Measurements from ENCODE around the gene ZNF32. TPM values are rescaled to one million over a fixed set of nuclear protein-coding genes. Genes with fewer than 3 reads are reported as not detected.
A peak's percentile ranks its signal among the peaks of the same experiment; 100 is the strongest.

Gene ZNF32
- total RNA-seq, 4 donors from 2014 or later = 54.8 to 77.7 (median 57.4) TPM

DNA sequence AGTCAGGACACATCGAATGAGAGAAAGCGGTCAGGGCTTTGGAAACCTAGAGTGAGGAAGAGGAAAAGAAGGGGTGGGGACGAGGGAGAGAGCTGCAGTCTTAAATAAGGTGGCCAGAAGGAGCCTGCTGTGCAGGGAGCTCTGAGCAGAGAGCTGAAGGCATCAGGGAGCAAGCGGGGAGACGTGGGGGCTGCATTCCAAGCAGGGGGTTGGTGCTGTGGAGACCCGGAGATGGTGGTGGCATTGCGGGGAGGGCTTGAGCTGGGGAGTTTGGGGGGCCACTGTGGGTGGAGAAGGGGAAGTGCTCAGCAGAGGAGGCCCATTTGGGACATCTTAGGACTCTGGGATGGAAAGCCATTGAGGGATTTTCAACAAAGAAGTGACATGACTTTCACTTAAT is 38.7 kb upstream of the ZNF32 start:
- intact Hi-C loops (cut with DNase I) = no loop called here
- TF ChIP-seq EP300 (IDR thresholded peaks at IDR 0.05) (no peak), POLR2A (IDR thresholded peaks at IDR 0.05; ENCODE audit: low read depth) (no peak), CTCF (IDR thresholded peaks at IDR 0.05) (no peak), POLR2AphosphoS5 (IDR thresholded peaks at IDR 0.05) (no peak)
- Histone ChIP-seq H3K27me3 (no peaks in the 10 kb centered on the region), H3K27ac (replicated peaks in 1 of 4) (no peak overlapping the region), H3K4me1 (peaks cover 22 to 29% (median 26%) of the 10 kb centered on the region in 4 donors), H3K4me3 (no peak overlapping the region), H3K9me3 (no peaks in the 10 kb centered on the region), H3K36me3 (no peaks in the 10 kb centered on the region)
- WGBS = 94% methylated on average over 7 of the region's 7 CpGs
- DNase-seq (ENCODE audit: extremely low spot score) = no peak

DNA sequence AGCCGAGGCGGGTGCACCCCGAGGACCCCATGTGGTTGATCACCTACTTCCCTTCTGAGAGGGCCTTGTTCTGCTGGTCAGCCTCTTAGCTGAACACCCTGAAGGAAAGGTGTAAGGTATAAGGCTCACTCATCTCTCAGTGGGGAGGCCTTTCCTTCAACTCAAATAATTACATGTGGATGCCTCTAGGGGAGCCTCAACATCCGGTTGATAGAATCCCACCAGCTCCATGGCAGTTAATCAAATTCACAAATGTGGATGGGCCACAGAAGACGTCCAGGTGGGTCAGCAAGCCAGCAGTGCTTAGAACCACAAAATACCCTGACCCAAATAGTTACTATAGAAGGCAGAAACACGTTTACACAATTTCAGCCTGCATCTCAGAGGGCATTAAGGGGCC is 37.7 kb upstream of the ZNF32 start:
- WGBS = 85% methylated on average over 6 of the region's 6 CpGs
- Histone ChIP-seq H3K4me1 (peaks cover 17 to 24% (median 20%) of the 10 kb centered on the region in 4 donors), H3K27ac (replicated peaks in 1 of 4) (no peak overlapping the region), H3K4me3 (no peak overlapping the region), H3K36me3 (no peaks in the 10 kb centered on the region), H3K27me3 (no peaks in the 10 kb centered on the region), H3K9me3 (no peaks in the 10 kb centered on the region)
- no peak for DNase-seq (ENCODE audit: extremely low spot score)
- intact Hi-C loops (cut with DNase I) = no loop called here
- TF ChIP-seq POLR2A (IDR thresholded peaks at IDR 0.05; ENCODE audit: low read depth) (no peak), POLR2AphosphoS5 (IDR thresholded peaks at IDR 0.05) (no peak), CTCF (IDR thresholded peaks at IDR 0.05) (no peak), EP300 (IDR thresholded peaks at IDR 0.05) (no peak)

DNA sequence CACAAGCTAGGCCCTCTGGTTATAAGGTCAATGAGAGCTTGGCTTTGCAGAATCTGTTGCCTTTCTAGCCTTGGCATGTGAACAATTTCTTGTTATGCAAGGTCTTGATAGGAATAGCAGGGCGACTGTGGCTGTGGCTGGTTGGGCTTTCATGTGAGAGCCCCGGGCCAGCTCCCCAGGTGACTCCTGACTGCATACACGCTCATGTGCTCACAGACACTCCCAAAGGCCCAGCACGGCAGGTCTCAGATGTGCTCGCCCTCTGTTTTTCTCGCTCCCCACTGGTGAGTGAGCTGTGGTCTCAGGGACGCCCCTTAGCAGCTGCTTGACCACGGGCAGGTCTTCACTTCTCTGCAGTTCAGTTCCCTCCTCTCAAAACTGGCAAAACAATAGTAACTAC is 37.1 kb upstream of the ZNF32 start:
- H3K27me3 ChIP-seq = no peaks in the 10 kb centered on the region
- intact Hi-C loops (cut with DNase I) = no loop called here
- H3K27ac ChIP-seq (replicated peaks in 1 of 4) = no peak overlapping the region
- no peaks in the 10 kb centered on the region for H3K36me3 ChIP-seq
- no peaks in the 10 kb centered on the region for H3K9me3 ChIP-seq
- TF ChIP-seq EP300 (IDR thresholded peaks at IDR 0.05) = no peak
- TF ChIP-seq POLR2A (IDR thresholded peaks at IDR 0.05; ENCODE audit: low read depth) = no peak
- no peak for TF ChIP-seq CTCF (IDR thresholded peaks at IDR 0.05)
- no peak for TF ChIP-seq POLR2AphosphoS5 (IDR thresholded peaks at IDR 0.05)
- 73% methylated on average over 4 of the region's 8 CpGs for WGBS
- H3K4me1 ChIP-seq = peaks cover 18 to 27% (median 19%) of the 10 kb centered on the region in 4 donors
- no peak for DNase-seq (ENCODE audit: extremely low spot score)
- H3K4me3 ChIP-seq = no peak overlapping the region

- no peak overlapping the region for H3K27ac ChIP-seq (replicated peaks in 1 of 4)
- H3K4me3 ChIP-seq = no peak overlapping the region
- TF ChIP-seq EP300 (IDR thresholded peaks at IDR 0.05) (no peak), CTCF (IDR thresholded peaks at IDR 0.05) (no peak), POLR2AphosphoS5 (IDR thresholded peaks at IDR 0.05) (no peak), POLR2A (IDR thresholded peaks at IDR 0.05; ENCODE audit: low read depth) (no peak)
- intact Hi-C loops (cut with DNase I) = no loop called here
- DNase-seq (ENCODE audit: extremely low spot score) = no peak
- H3K4me1 ChIP-seq = peaks cover 12 to 30% (median 24%) of the 10 kb centered on the region in 4 donors
- no peaks in the 10 kb centered on the region for H3K27me3 ChIP-seq
- no peaks in the 10 kb centered on the region for H3K36me3 ChIP-seq
- H3K9me3 ChIP-seq = no peaks in the 10 kb centered on the region
These were observed 35.5 kb upstream of the ZNF32 start for GRCh38 chr10:43684292-43684559.

DNA sequence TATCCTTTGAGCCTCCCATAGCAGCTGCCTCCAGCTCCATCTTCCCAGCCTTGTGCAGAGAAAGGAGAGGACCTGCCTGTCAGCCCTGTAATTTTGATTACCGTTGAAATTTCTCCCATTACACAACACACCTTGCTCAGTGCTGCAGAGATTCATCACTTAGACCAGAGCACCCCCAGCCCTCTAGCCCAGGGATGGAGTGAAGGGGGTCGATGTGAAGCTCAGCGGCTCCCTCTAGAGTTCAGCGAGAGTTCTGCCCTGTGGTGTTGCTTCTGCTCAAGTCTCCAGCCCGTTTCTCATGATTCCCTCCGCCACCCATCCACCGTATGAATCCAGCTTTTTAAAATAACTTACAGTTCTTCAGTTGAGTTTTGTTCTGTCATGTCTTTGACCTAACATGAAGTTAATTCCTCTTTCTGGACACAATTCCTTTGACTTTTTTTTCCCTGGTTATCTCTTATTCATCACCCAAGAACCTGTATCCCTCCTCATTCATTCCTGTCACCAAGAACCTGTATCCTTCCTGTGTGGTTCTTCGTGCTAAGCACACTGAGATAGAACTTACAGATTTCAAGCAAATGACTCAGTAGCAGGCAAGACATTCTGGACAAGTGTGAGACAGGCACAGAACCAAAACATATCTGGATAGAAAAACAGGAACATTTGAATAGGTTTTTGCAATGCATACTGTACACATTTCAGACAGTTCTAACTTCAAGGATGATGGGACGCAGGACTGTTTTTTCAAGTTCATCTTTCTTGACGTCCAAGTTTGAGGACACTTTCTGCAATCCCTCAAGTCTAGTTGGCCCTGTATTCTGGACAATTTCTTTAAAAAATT is 35.0 kb upstream of the ZNF32 start:
- H3K9me3 ChIP-seq = no peaks in the 10 kb centered on the region
- DNase-seq (ENCODE audit: extremely low spot score) = no peak
- H3K4me3 ChIP-seq = no peak overlapping the region
- 45% methylated on average over 10 of the region's 10 CpGs for WGBS
- TF ChIP-seq EP300 (IDR thresholded peaks at IDR 0.05) (no peak), POLR2A (IDR thresholded peaks at IDR 0.05; ENCODE audit: low read depth) (no peak), POLR2AphosphoS5 (IDR thresholded peaks at IDR 0.05) (no peak), CTCF (IDR thresholded peaks at IDR 0.05) (peak; percentile 26 to 44 (median 29))
- intact Hi-C loops (cut with DNase I) = no loop called here
- no peaks in the 10 kb centered on the region for H3K36me3 ChIP-seq
- H3K27me3 ChIP-seq = no peaks in the 10 kb centered on the region
- H3K4me1 ChIP-seq = peaks cover 11 to 31% (median 26%) of the 10 kb centered on the region in 4 donors
- no peak overlapping the region for H3K27ac ChIP-seq (replicated peaks in 1 of 4)
